Psoas muscle (tissue), 8 donors: Measurements from ENCODE around the gene FAM234A. TPM values are rescaled to one million over a fixed set of nuclear protein-coding genes. Genes with fewer than 3 reads are reported as not detected.

ENCODE experiments used
- ATAC-seq, 4 donors: fragments of 200-7000 bp; cut with Tn5 transposase; one replicate each; pipeline ENCODE4 v1.9.1; 2020; ENCODE audit warnings: moderate library complexity in 3 of 4, mild to moderate bottlenecking in 2 of 4
- DNase-seq, 2 donors: peaks; one replicate each; pipeline ENCODE4 v3.0.0-alpha.2; 2020
- H3K27ac ChIP-seq: fragments of 200-600 bp; one replicate; pipeline ENCODE4 v1.8.0; 2022
- H3K27me3 ChIP-seq, 3 donors: fragments of 200-600 bp in 1 of 3; one replicate each; pipeline versions ENCODE4 v1.6.1 to v1.8.0; 2013 to 2022; ENCODE audit warnings: low read length in 2 of 3, mild to moderate bottlenecking in 2 of 3, moderate library complexity in 1 of 3; ENCODE audit not compliant: insufficient read depth in 3 of 3
- H3K36me3 ChIP-seq, 2 donors: fragments of 200-600 bp in 1 of 2; one replicate each; pipeline versions ENCODE4 v1.6.1 to v1.8.0; 2013 to 2022; ENCODE audit warnings: low read depth in 1 of 2, mild to moderate bottlenecking in 1 of 2, moderate library complexity in 1 of 2; ENCODE audit not compliant: insufficient read depth in 1 of 2
- H3K4me1 ChIP-seq: fragments of 200-600 bp; one replicate; pipeline ENCODE4 v1.8.0; 2022
- H3K4me3 ChIP-seq: fragments of 200-600 bp; one replicate; pipeline ENCODE4 v1.8.0; 2022; ENCODE audit warnings: mild to moderate bottlenecking
- H3K9me3 ChIP-seq: fragments of 200-600 bp; one replicate; pipeline ENCODE4 v1.8.0; 2022
- CTCF ChIP-seq: fragments of 200-600 bp; IDR thresholded peaks from one replicate; pipeline ENCODE4 v1.8.0; 2022; ENCODE audit warnings: antibody characterized with exemption
- WGBS, 3 donors: extraction: QIAGEN DNeasy Blood & Tissue Kit; methylation state at CpG; one replicate each; pipeline versions ENCODE4 v1.1.6 to v1.1.7; 2013; 5-methylcytosine and 5-hydroxymethylcytosine counted together
- intact Hi-C, 2 donors: fragments of 100-400 bp; cut with DNase I; formaldehyde crosslinking; loops; one replicate each; pipeline versions ENCODE4 v1.11.0 to v1.14.2; 2022
- polyA plus RNA-seq, 3 donors: library from polyadenylated mRNA; stranded (reverse); fragments of 200-250 nt; gene quantifications; one replicate each; pipeline ENCODE4 v1.2.3, GENCODE V29; 2013
- total RNA-seq, 4 donors: library from RNA; stranded (reverse); fragmentation: NEBNext Ultra II Directional in 2 of 4; extraction: Animal tissue kit (Norgen Biotek cat#: 25700) in 2 of 4; gene quantifications; one replicate each; pipeline versions ENCODE4 v1.2.1 to v1.2.4, GENCODE V29; 2021 to 2023
- donor health status: healthy with polysubstance abuse.
- donor health status: DM: no; HTN: no; CAD: no; lungs with moderate emphysema.
- donor health status: Bipolar disorder and iron deficiency.
- donor health status: healthy.
- donor health status: DM: yes; HTN: yes; CAD: no.
- donor health status: DM: no; HTN: no; CAD: no.
- donor health status: DM: no; HTN: no; CAD: no.
- donor health status: DM: yes; HTN: yes; CAD: no.

The FAM234A gene
- total and polyA plus RNA-seq, 7 donors, result 54.2 to 198 (median 117) TPM

- H3K27ac ChIP-seq, result peak overlapping the region; percentile 88
- no peak for TF ChIP-seq CTCF
- H3K4me3 ChIP-seq, result no peak overlapping the region
- peaks cover 38% of the 10 kb centered on the region for H3K4me1 ChIP-seq
- no peaks in the 10 kb centered on the region for H3K9me3 ChIP-seq
- no peaks in the 10 kb centered on the region for H3K27me3 ChIP-seq
- peaks cover 0 to 7% of the 10 kb centered on the region in 2 donors for H3K36me3 ChIP-seq
- ATAC-seq (no peak), DNase-seq (peak in 1 of 2 donors; percentile 14)
- 89 to 93% (median 92%) methylated on average over 10 of the region's 10 CpGs for WGBS, 3 donors
- intact Hi-C loops, result no loop called here
Measured at GRCh38 chr16:242281-242680, 7.7 kb downstream of the FAM234A start.

DNA sequence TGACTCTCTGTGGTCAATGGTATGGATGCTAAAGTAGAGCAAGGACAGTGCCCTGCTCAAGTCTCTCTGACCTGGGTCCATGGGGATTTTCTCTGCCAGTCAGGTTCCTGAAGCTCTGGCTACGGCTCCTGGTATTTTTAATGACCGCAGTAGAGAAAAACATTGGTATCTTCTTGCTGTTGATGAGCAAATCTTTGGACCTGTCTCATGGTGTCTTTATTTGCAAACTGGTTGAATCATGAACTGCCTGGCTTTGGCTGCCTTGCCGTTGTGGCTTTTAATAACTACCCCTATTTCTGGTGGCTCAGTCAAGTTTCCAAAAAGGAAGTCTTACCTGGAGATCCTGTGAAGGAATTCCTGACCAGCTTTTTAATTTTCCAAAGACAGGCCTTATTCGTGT is 8.7 kb downstream of the FAM234A start:
- H3K27ac ChIP-seq, result peak overlapping the region; percentile 88
- H3K9me3 ChIP-seq, result no peaks in the 10 kb centered on the region
- no peak overlapping the region for H3K4me3 ChIP-seq
- no peaks in the 10 kb centered on the region for H3K27me3 ChIP-seq
- H3K4me1 ChIP-seq, result peaks cover 38% of the 10 kb centered on the region
- ATAC-seq, result peak; percentile 82 to 94 (median 90)
- 24 to 31% (median 30%) methylated on average over 4 of the region's 4 CpGs for WGBS, 3 donors
- no peak for TF ChIP-seq CTCF
- no peaks in the 10 kb centered on the region for H3K36me3 ChIP-seq
- intact Hi-C loops, result no loop called here
- DNase-seq, result peak in 1 of 2 donors; percentile 52

DNA sequence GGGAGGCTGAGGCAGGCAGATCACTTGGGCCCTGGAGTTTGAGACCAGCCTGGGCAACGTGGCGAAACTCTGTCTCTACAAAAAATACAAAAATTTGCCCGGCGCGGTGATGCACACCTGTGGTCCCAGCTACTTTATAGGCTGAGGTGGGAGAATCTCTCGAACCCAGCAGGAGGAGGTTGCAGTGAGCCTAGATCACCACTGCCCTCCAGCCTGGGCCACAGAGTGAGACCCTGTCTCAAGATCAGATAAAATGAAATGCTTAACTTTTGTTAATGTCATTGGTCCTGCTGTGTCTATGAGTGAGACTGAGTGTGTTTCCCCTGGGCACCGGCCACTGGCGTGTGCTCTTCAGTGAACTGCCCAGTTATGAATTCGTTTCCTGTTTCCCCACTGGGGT is 10.5 kb downstream of the FAM234A start:
- DNase-seq, result peak in 1 of 2 donors; percentile 17
- Histone ChIP-seq H3K27ac (peak overlapping the region; percentile 43), H3K9me3 (no peaks in the 10 kb centered on the region), H3K4me1 (peaks cover 27% of the 10 kb centered on the region), H3K36me3 (peaks cover 0 to 10% of the 10 kb centered on the region in 2 donors), H3K4me3 (no peak overlapping the region), H3K27me3 (no peaks in the 10 kb centered on the region)
- TF ChIP-seq CTCF, result no peak
- intact Hi-C loops, result no loop called here
- WGBS, 3 donors, result 92 to 94% (median 92%) methylated on average over 9 of the region's 9 CpGs
- no peak for ATAC-seq

GRCh38 chr16:247027-247426 is 12.4 kb downstream of the FAM234A start:
- H3K27me3 ChIP-seq, result no peaks in the 10 kb centered on the region
- ATAC-seq (no peak), DNase-seq (no peak)
- H3K36me3 ChIP-seq, result peaks cover 0 to 27% of the 10 kb centered on the region in 2 donors
- peaks cover 20% of the 10 kb centered on the region for H3K4me1 ChIP-seq
- WGBS, 3 donors, result 91 to 95% (median 93%) methylated on average over 12 of the region's 12 CpGs
- no peak overlapping the region for H3K4me3 ChIP-seq
- no peak for TF ChIP-seq CTCF
- intact Hi-C loops, result no loop called here
- H3K27ac ChIP-seq, result no peak overlapping the region
- H3K9me3 ChIP-seq, result no peaks in the 10 kb centered on the region

GRCh38 chr16:249431-249830 is 14.8 kb downstream of the FAM234A start:
- H3K4me3 ChIP-seq, result no peak overlapping the region
- intact Hi-C loops, result no loop called here
- TF ChIP-seq CTCF, result no peak
- H3K4me1 ChIP-seq, result peaks cover under 1% of the 10 kb centered on the region
- DNase-seq (peak in 1 of 2 donors; percentile 45), ATAC-seq (no peak)
- peaks cover 0 to 51% of the 10 kb centered on the region in 2 donors for H3K36me3 ChIP-seq
- H3K27me3 ChIP-seq, result no peaks in the 10 kb centered on the region
- H3K27ac ChIP-seq, result no peak overlapping the region
- WGBS, 3 donors, result 79 to 84% (median 84%) methylated on average over 12 of the region's 12 CpGs
- H3K9me3 ChIP-seq, result no peaks in the 10 kb centered on the region
